Measurements from ENCODE around the gene BTBD8.

The BTBD8 gene

GRCh38 chr1:92117526-92117925 lies 37.4 kb downstream of the BTBD8 start:
- DNase-seq (ENCODE audit: low read depth), result no peak
- TF ChIP-seq CTCF (conservative IDR thresholded peaks at IDR 0.05; ENCODE audit: low read length), result no peak
- no peak overlapping the region for H3K4me3 ChIP-seq (ENCODE audit: low read length)

- no peak for TF ChIP-seq CTCF (conservative IDR thresholded peaks at IDR 0.05; ENCODE audit: low read length)
- DNase-seq (ENCODE audit: low read depth), result no peak
- no peak overlapping the region for H3K4me3 ChIP-seq (ENCODE audit: low read length)
Observed at GRCh38 chr1:92118826-92119225, 38.7 kb downstream of the BTBD8 start.

- DNase-seq (ENCODE audit: low read depth), result no peak
- H3K4me3 ChIP-seq (ENCODE audit: low read length), result no peak overlapping the region
- TF ChIP-seq CTCF (conservative IDR thresholded peaks at IDR 0.05; ENCODE audit: low read length), result no peak
Observed at GRCh38 chr1:92123868-92124267, 43.7 kb downstream of the BTBD8 start.

GRCh38 chr1:92125204-92125603 lies 45.1 kb downstream of the BTBD8 start:
- TF ChIP-seq CTCF (conservative IDR thresholded peaks at IDR 0.05; ENCODE audit: low read length), result no peak
- DNase-seq (ENCODE audit: low read depth), result no peak
- H3K4me3 ChIP-seq (ENCODE audit: low read length), result no peak overlapping the region

- no peak for DNase-seq (ENCODE audit: low read depth)
- no peak for TF ChIP-seq CTCF (conservative IDR thresholded peaks at IDR 0.05; ENCODE audit: low read length)
Observed at GRCh38 chr1:92126088-92126487, 45.9 kb downstream of the BTBD8 start.

GRCh38 chr1:92134331-92134730 lies 54.2 kb downstream of the BTBD8 start:
- no peak for TF ChIP-seq CTCF (conservative IDR thresholded peaks at IDR 0.05; ENCODE audit: low read length)
- no peak for DNase-seq (ENCODE audit: low read depth)
- H3K4me3 ChIP-seq (ENCODE audit: low read length), result no peak overlapping the region

More at GRCh38 chr1:92126088-92126487, 45.9 kb downstream of the BTBD8 start:
- H3K4me3 ChIP-seq (ENCODE audit: low read length), result no peak overlapping the region

GRCh38 chr1:92136341-92136740 lies 56.2 kb downstream of the BTBD8 start:
- DNase-seq (ENCODE audit: low read depth), result no peak
- H3K4me3 ChIP-seq (ENCODE audit: low read length), result no peak overlapping the region
- no peak for TF ChIP-seq CTCF (conservative IDR thresholded peaks at IDR 0.05; ENCODE audit: low read length)

Data from AG10803 (cell line).